Kidney epithelial cell (primary cell): Measurements from ENCODE around the gene DTYMK. TPM values are rescaled to one million over a fixed set of nuclear protein-coding genes. Genes with fewer than 3 reads are reported as not detected.

Experiments used
- DNase-seq: peaks from one replicate; pipeline ENCODE4 v3.0.0-alpha.2; 2010; ENCODE audit warnings: low read depth
- H3K27me3 ChIP-seq: 2 replicates; pipeline ENCODE4 v1.6.0; 2011; ENCODE audit warnings: low read length; ENCODE audit not compliant: control insufficient read depth, insufficient read depth
- H3K36me3 ChIP-seq: 2 replicates; pipeline ENCODE4 v1.5.1; 2011; ENCODE audit warnings: low read length; ENCODE audit not compliant: control insufficient read depth, insufficient read depth
- H3K4me3 ChIP-seq: 2 replicates; pipeline ENCODE4 v1.5.1; 2011; ENCODE audit warnings: low read depth, mild to moderate bottlenecking, control low read depth, low read length
- CTCF ChIP-seq: IDR thresholded peaks from 2 replicates; pipeline ENCODE4 v1.5.1; 2011; ENCODE audit warnings: mild to moderate bottlenecking, moderate library complexity, low read length, control low read depth, inconsistent platforms; ENCODE audit not compliant: insufficient read depth, poor library complexity, severe bottlenecking
- total RNA-seq: library from RNA; depleted of rRNA; stranded (reverse); fragments of >200 nt; gene quantifications from 2 replicates; pipeline ENCODE4 v1.2.3, GENCODE V29; 2015

DTYMK gene
- total RNA-seq, 1 donor from 2014 or later: 35.6 TPM

GRCh38 chr2:241659150-241659739 is 27.4 kb downstream of the DTYMK start:
- Histone ChIP-seq H3K4me3 (no peak overlapping the region), H3K27me3 (no peaks in the 10 kb centered on the region), H3K36me3 (peaks cover 6% of the 10 kb centered on the region)
- peak; percentile 63 for TF ChIP-seq CTCF
- peak; percentile 21 for DNase-seq

GRCh38 chr2:241658296-241658695 is 28.3 kb downstream of the DTYMK start:
- DNase-seq: no peak
- Histone ChIP-seq H3K27me3 (no peaks in the 10 kb centered on the region), H3K36me3 (peaks cover 6% of the 10 kb centered on the region), H3K4me3 (no peak overlapping the region)
- no peak for TF ChIP-seq CTCF

- no peak for DNase-seq
- Histone ChIP-seq H3K27me3 (no peaks in the 10 kb centered on the region), H3K36me3 (peaks cover 6% of the 10 kb centered on the region), H3K4me3 (no peak overlapping the region)
- no peak for TF ChIP-seq CTCF
Measured at GRCh38 chr2:241657786-241658254, 28.8 kb downstream of the DTYMK start.

GRCh38 chr2:241656190-241656741 is 30.3 kb downstream of the DTYMK start:
- no peaks in the 10 kb centered on the region for H3K27me3 ChIP-seq
- H3K36me3 ChIP-seq: peaks cover 6% of the 10 kb centered on the region
- TF ChIP-seq CTCF: no peak

GRCh38 chr2:241655516-241656189 is 31.0 kb downstream of the DTYMK start:
- peaks cover 5% of the 10 kb centered on the region for H3K36me3 ChIP-seq
- TF ChIP-seq CTCF: no peak
- no peak overlapping the region for H3K4me3 ChIP-seq
- DNase-seq: no peak
- no peaks in the 10 kb centered on the region for H3K27me3 ChIP-seq

More at GRCh38 chr2:241656190-241656741, 30.3 kb downstream of the DTYMK start:
- DNase-seq: no peak
- no peak overlapping the region for H3K4me3 ChIP-seq
